ENCODE data around the gene ZIC4. TPM values are rescaled to one million over a fixed set of nuclear protein-coding genes. Genes with fewer than 3 reads are reported as not detected.

The ZIC4 gene
- polyA plus RNA-seq, 1 of the 3 experiments (the other 2 are of a cell fraction): 1.3 TPM

DNA sequence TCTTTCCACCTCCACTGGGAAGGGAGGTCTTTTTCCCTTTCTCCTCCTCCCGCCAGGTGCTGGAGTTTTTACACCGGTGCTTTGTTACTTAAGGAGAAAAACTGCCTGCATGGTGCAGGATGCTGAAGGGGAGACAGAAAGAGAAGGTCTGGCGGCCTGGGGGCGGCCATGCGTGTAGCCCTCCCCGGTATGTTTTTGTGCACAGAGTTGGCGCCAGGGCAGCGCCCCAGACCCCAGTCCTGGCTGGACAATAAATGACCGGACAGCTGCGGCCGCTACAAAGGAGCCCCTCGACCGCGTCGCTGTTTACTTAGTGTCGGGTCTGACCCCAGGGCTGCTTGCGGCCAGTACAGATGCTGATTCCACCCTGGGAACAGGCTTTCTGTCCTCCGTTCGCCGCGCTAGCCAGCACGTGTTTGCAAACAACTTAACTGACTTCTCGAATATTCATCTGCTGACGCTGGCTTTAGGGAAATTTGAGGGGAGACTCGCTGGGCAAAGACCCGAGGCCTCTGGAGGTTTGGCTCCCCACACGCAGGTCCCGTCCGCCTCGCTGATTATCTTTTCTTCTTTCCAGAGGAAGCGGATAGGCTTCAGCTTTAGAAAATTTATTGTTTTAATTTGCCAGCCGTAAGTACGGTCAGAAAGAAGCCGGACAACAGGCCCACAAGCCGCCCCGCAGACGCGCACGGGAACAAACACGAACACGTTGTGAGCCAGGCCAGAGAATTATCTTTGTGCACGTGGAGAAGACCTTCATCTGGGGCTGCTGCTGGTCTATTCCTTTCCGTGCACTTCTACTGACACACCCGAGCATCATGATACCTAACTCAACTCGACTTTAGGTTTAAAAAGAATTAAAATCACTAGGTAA lies 46.9 kb downstream of the ZIC4 start:
- ChIA-PET CTCF (interaction anchor here (0.9 to 2.2 kb wide), 2 partner anchors 11 to 718 kb away, joined by 3 to 9 read pairs; no protein-coding TSS in a partner anchor), POLR2A (no interaction called here)
- H3K9me3 ChIP-seq: no peaks in the 10 kb centered on the region
- no peak for TF ChIP-seq EZH2phosphoT487 (IDR thresholded peaks at IDR 0.05; ENCODE audit: borderline replicate concordance, low read depth)
- TF ChIP-seq SMC3 (IDR thresholded peaks at IDR 0.05; ENCODE audit: low read depth, low read length): no peak
- no peak for TF ChIP-seq CHD2 (IDR thresholded peaks at IDR 0.05; ENCODE audit: low read length, partially characterized antibody)
- TF ChIP-seq FOSL2 (IDR thresholded peaks at IDR 0.05; ENCODE audit: borderline replicate concordance, low read depth): no peak
- TF ChIP-seq ELF1 (IDR thresholded peaks at IDR 0.05): no peak
- TF ChIP-seq, protein P1, sequence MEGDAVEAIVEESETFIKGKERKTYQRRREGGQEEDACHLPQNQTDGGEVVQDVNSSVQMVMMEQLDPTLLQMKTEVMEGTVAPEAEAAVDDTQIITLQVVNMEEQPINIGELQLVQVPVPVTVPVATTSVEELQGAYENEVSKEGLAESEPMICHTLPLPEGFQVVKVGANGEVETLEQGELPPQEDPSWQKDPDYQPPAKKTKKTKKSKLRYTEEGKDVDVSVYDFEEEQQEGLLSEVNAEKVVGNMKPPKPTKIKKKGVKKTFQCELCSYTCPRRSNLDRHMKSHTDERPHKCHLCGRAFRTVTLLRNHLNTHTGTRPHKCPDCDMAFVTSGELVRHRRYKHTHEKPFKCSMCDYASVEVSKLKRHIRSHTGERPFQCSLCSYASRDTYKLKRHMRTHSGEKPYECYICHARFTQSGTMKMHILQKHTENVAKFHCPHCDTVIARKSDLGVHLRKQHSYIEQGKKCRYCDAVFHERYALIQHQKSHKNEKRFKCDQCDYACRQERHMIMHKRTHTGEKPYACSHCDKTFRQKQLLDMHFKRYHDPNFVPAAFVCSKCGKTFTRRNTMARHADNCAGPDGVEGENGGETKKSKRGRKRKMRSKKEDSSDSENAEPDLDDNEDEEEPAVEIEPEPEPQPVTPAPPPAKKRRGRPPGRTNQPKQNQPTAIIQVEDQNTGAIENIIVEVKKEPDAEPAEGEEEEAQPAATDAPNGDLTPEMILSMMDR (IDR thresholded peaks at IDR 0.05): no peak
- no peak for TF ChIP-seq RFX5 (IDR thresholded peaks at IDR 0.05; ENCODE audit: low read length)
- TF ChIP-seq TAF1 (IDR thresholded peaks at IDR 0.05; ENCODE audit: borderline replicate concordance, low read depth, low read length): no peak
- no peak for TF ChIP-seq RAD21 (IDR thresholded peaks at IDR 0.05; ENCODE audit: low read length)
- TF ChIP-seq, protein P2, sequence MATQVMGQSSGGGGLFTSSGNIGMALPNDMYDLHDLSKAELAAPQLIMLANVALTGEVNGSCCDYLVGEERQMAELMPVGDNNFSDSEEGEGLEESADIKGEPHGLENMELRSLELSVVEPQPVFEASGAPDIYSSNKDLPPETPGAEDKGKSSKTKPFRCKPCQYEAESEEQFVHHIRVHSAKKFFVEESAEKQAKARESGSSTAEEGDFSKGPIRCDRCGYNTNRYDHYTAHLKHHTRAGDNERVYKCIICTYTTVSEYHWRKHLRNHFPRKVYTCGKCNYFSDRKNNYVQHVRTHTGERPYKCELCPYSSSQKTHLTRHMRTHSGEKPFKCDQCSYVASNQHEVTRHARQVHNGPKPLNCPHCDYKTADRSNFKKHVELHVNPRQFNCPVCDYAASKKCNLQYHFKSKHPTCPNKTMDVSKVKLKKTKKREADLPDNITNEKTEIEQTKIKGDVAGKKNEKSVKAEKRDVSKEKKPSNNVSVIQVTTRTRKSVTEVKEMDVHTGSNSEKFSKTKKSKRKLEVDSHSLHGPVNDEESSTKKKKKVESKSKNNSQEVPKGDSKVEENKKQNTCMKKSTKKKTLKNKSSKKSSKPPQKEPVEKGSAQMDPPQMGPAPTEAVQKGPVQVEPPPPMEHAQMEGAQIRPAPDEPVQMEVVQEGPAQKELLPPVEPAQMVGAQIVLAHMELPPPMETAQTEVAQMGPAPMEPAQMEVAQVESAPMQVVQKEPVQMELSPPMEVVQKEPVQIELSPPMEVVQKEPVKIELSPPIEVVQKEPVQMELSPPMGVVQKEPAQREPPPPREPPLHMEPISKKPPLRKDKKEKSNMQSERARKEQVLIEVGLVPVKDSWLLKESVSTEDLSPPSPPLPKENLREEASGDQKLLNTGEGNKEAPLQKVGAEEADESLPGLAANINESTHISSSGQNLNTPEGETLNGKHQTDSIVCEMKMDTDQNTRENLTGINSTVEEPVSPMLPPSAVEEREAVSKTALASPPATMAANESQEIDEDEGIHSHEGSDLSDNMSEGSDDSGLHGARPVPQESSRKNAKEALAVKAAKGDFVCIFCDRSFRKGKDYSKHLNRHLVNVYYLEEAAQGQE (IDR thresholded peaks at IDR 0.05; ENCODE audit: low read depth, low read length): no peak
- H3K27ac ChIP-seq (ENCODE audit: low read depth in 2 of 2, low read length in 1 of 2): no peak overlapping the region
- no peak overlapping the region for H3K4me2 ChIP-seq
- no peaks in the 10 kb centered on the region for H3K79me2 ChIP-seq (ENCODE audit: insufficient read depth)
- H3K27me3 ChIP-seq (ENCODE audit: insufficient read depth): peaks cover 65% of the 10 kb centered on the region
- no peak for DNase-seq
- no peak overlapping the region for H3K9ac ChIP-seq
- H3K4me3 ChIP-seq (ENCODE audit: low read depth in 2 of 2, low read length in 1 of 2): no peak overlapping the region
- H3K4me1 ChIP-seq (ENCODE audit: control insufficient read depth in 1 of 2, insufficient read depth in 2 of 2, low read depth in 1 of 2, low read length in 1 of 2): peaks cover 0 to 2% of the 10 kb centered on the region in 2 experiments; a peak in 1 of 4 replicates
- WGBS (ENCODE audit: low lambda C conversion rate): 49% methylated on average over 32 of the region's 45 CpGs
- no peaks in the 10 kb centered on the region for H3K36me3 ChIP-seq (replicated peaks in 1 of 2; ENCODE audit: control insufficient read depth in 1 of 2, insufficient read depth in 2 of 2, low read length in 1 of 2)
- no peaks in the 10 kb centered on the region for H4K20me1 ChIP-seq (ENCODE audit: insufficient read depth)
- H2AFZ ChIP-seq (ENCODE audit: low read depth): no peak overlapping the region
- H3K9me2 ChIP-seq: no peaks in the 10 kb centered on the region
- H3F3A ChIP-seq (replicated peaks; ENCODE audit: insufficient read depth): no peaks in the 10 kb centered on the region
